Liver (tissue), 9 donors: ENCODE measurements around the gene PSD. TPM values are rescaled to one million over a fixed set of nuclear protein-coding genes. Genes with fewer than 3 reads are reported as not detected.

ENCODE experiments used
- DNase-seq: peaks from one replicate; pipeline ENCODE4 v3.0.0-alpha.2; 2017; ENCODE audit warnings: low spot score
- H3K27ac ChIP-seq, 2 donors: one replicate each; pipeline ENCODE4 v1.7.0; 2013; ENCODE audit warnings: inconsistent platforms in 2 of 2, low read length in 2 of 2, control low read depth in 1 of 2, low read depth in 1 of 2, mild to moderate bottlenecking in 1 of 2
- H3K27me3 ChIP-seq, 4 donors: one replicate each; pipeline versions ENCODE4 v1.6.1 to v1.7.0; 2013; ENCODE audit warnings: low read length in 3 of 4, inconsistent platforms in 1 of 4, mild to moderate bottlenecking in 1 of 4, moderate library complexity in 1 of 4; ENCODE audit not compliant: control insufficient read depth in 4 of 4, insufficient read depth in 4 of 4
- H3K36me3 ChIP-seq, 4 donors: one replicate each; pipeline versions ENCODE4 v1.6.1 to v1.7.0; 2013; ENCODE audit warnings: low read length in 3 of 4, mild to moderate bottlenecking in 3 of 4, low read depth in 1 of 4, moderate library complexity in 1 of 4; ENCODE audit not compliant: control insufficient read depth in 4 of 4, insufficient read depth in 3 of 4
- H3K4me1 ChIP-seq, 4 donors: one replicate each; pipeline versions ENCODE4 v1.6.1 to v1.7.0; 2013; ENCODE audit warnings: low read length in 3 of 4, mild to moderate bottlenecking in 3 of 4, moderate library complexity in 1 of 4; ENCODE audit not compliant: control insufficient read depth in 4 of 4, insufficient read depth in 4 of 4
- H3K4me3 ChIP-seq, 3 donors: one replicate each; pipeline versions ENCODE4 v1.6.1 to v1.7.0; 2013; ENCODE audit warnings: low read length in 3 of 3, control low read depth in 1 of 3, low read depth in 1 of 3, mild to moderate bottlenecking in 1 of 3
- H3K9ac ChIP-seq, 2 donors: one replicate each; pipeline ENCODE4 v1.7.0; 2013; ENCODE audit warnings: low read length in 2 of 2, mild to moderate bottlenecking in 2 of 2, moderate library complexity in 2 of 2, control low read depth in 1 of 2, low read depth in 1 of 2
- H3K9me3 ChIP-seq, 4 donors: one replicate each; pipeline versions ENCODE4 v1.6.1 to v1.7.0; 2013; ENCODE audit warnings: low read length in 3 of 4; ENCODE audit not compliant: control insufficient read depth in 4 of 4
- EGR1 ChIP-seq, 2 donors: IDR thresholded peaks; 2 replicates each; pipeline ENCODE4 v1.6.1; 2016 to 2018; ENCODE audit warnings: antibody characterized with exemption in 2 of 2, low read depth in 2 of 2
- FOXA1 ChIP-seq: IDR thresholded peaks from 2 replicates; pipeline ENCODE4 v1.6.1; 2016; ENCODE audit warnings: antibody characterized with exemption
- FOXA2 ChIP-seq: IDR thresholded peaks from 2 replicates; pipeline ENCODE4 v1.6.1; 2016; ENCODE audit warnings: antibody characterized with exemption
- HNF4A ChIP-seq, 2 donors: conservative IDR thresholded peaks; 2 replicates each; pipeline ENCODE4 v1.6.1; 2016; ENCODE audit warnings: antibody characterized with exemption in 2 of 2, mild to moderate bottlenecking in 2 of 2
- HNF4G ChIP-seq: IDR thresholded peaks from 2 replicates; pipeline ENCODE4 v1.6.1; 2016; ENCODE audit warnings: antibody characterized with exemption
- JUND ChIP-seq, 2 donors: IDR thresholded peaks; 2 replicates each; pipeline ENCODE4 v1.6.1; 2016; ENCODE audit warnings: antibody characterized with exemption in 2 of 2
- NR2F2 ChIP-seq: IDR thresholded peaks from 2 replicates; pipeline ENCODE4 v1.6.1; 2016; ENCODE audit warnings: antibody characterized with exemption
- RAD21 ChIP-seq, 2 donors: IDR thresholded peaks; 2 replicates each; pipeline ENCODE4 v1.6.1; 2016; ENCODE audit warnings: antibody characterized with exemption in 2 of 2, mild to moderate bottlenecking in 2 of 2
- REST ChIP-seq: IDR thresholded peaks from 2 replicates; pipeline ENCODE4 v1.6.1; 2016; ENCODE audit warnings: antibody characterized with exemption, mild to moderate bottlenecking
- SP1 ChIP-seq: IDR thresholded peaks from 2 replicates; pipeline ENCODE4 v1.6.1; 2018; ENCODE audit warnings: antibody characterized with exemption, mild to moderate bottlenecking
- TAF1 ChIP-seq: conservative IDR thresholded peaks from 2 replicates; pipeline ENCODE4 v1.6.1; 2016; ENCODE audit warnings: antibody characterized with exemption, mild to moderate bottlenecking
- YY1 ChIP-seq: IDR thresholded peaks from 2 replicates; pipeline ENCODE4 v1.6.1; 2016; ENCODE audit warnings: antibody characterized with exemption, mild to moderate bottlenecking
- WGBS: extraction: QIAGEN DNeasy Blood & Tissue Kit; methylation state at CpG from one replicate; pipeline ENCODE4 v1.1.7; 2013; 5-methylcytosine and 5-hydroxymethylcytosine counted together
- polyA plus RNA-seq, 2 donors: library from polyadenylated mRNA; stranded (reverse) in 1 of 2; unstranded in 1 of 2; fragments of 200-250 nt in 1 of 2; fragments of >200 nt in 1 of 2; fragmentation: Nextera tagmentation in 1 of 2; extraction: Ambion mirVana in 1 of 2; gene quantifications; one replicate each; pipeline versions ENCODE4 v1.2.1 to v1.2.3, GENCODE V29; 2013 to 2015
- total RNA-seq, 2 donors: library from RNA; depleted of rRNA; stranded (reverse); fragments of >200 nt; gene quantifications; one replicate each; pipeline ENCODE4 v1.2.3, GENCODE V29; 2014
- TF ChIP-seq, protein P1 (sequence below): fragments of 150-350 bp; IDR thresholded peaks from 2 replicates; pipeline ENCODE4 v1.5.1; 2017; ENCODE audit warnings: improper control_type of control experiment, low read depth, low read length; ENCODE audit not compliant: missing input control
- TF ChIP-seq, protein P2 (sequence below): IDR thresholded peaks from 2 replicates; pipeline ENCODE4 v1.6.1; 2016; ENCODE audit warnings: antibody characterized with exemption
- TF ChIP-seq, protein P3 (sequence below): IDR thresholded peaks from 2 replicates; pipeline ENCODE4 v1.6.1; 2016; ENCODE audit warnings: antibody characterized with exemption
- TF ChIP-seq, protein P4 (sequence below): IDR thresholded peaks from 2 replicates; pipeline ENCODE4 v1.6.1; 2016; ENCODE audit warnings: antibody characterized with exemption
- donor health status: healthy.
- donor health status: healthy.
- donor health status: healthy.
- donor health status: healthy.
- donor health status: healthy.

The PSD gene
- total and polyA plus RNA-seq, 4 donors: 0.56 to 1.3 (median 0.71) TPM

GRCh38 chr10:102457591-102458150 is 39.1 kb upstream of the PSD start:
- no peak overlapping the region for H3K27ac ChIP-seq

GRCh38 chr10:102455893-102456471 is 37.4 kb upstream of the PSD start:
- Histone ChIP-seq H3K4me1 (peaks cover 7 to 22% (median 17%) of the 10 kb centered on the region in 4 donors), H3K36me3 (peaks cover 0 to 6% (median 3%) of the 10 kb centered on the region in 4 donors), H3K27me3 (no peaks in the 10 kb centered on the region), H3K9me3 (no peaks in the 10 kb centered on the region), H3K9ac (no peak overlapping the region), H3K27ac (no peak overlapping the region), H3K4me3 (no peak overlapping the region)
- no peak for DNase-seq
- 91% methylated on average over 7 of the region's 7 CpGs for WGBS
- TF ChIP-seq, protein P1, sequence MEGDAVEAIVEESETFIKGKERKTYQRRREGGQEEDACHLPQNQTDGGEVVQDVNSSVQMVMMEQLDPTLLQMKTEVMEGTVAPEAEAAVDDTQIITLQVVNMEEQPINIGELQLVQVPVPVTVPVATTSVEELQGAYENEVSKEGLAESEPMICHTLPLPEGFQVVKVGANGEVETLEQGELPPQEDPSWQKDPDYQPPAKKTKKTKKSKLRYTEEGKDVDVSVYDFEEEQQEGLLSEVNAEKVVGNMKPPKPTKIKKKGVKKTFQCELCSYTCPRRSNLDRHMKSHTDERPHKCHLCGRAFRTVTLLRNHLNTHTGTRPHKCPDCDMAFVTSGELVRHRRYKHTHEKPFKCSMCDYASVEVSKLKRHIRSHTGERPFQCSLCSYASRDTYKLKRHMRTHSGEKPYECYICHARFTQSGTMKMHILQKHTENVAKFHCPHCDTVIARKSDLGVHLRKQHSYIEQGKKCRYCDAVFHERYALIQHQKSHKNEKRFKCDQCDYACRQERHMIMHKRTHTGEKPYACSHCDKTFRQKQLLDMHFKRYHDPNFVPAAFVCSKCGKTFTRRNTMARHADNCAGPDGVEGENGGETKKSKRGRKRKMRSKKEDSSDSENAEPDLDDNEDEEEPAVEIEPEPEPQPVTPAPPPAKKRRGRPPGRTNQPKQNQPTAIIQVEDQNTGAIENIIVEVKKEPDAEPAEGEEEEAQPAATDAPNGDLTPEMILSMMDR: no peak
- TF ChIP-seq, protein P2, sequence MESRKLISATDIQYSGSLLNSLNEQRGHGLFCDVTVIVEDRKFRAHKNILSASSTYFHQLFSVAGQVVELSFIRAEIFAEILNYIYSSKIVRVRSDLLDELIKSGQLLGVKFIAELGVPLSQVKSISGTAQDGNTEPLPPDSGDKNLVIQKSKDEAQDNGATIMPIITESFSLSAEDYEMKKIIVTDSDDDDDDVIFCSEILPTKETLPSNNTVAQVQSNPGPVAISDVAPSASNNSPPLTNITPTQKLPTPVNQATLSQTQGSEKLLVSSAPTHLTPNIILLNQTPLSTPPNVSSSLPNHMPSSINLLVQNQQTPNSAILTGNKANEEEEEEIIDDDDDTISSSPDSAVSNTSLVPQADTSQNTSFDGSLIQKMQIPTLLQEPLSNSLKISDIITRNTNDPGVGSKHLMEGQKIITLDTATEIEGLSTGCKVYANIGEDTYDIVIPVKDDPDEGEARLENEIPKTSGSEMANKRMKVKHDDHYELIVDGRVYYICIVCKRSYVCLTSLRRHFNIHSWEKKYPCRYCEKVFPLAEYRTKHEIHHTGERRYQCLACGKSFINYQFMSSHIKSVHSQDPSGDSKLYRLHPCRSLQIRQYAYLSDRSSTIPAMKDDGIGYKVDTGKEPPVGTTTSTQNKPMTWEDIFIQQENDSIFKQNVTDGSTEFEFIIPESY: no peak
- no peak for TF ChIP-seq FOXA2
- TF ChIP-seq, protein P3, sequence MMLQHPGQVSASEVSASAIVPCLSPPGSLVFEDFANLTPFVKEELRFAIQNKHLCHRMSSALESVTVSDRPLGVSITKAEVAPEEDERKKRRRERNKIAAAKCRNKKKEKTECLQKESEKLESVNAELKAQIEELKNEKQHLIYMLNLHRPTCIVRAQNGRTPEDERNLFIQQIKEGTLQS: no peak
- no peak for TF ChIP-seq YY1
- no peak for TF ChIP-seq FOXA1
- TF ChIP-seq RAD21 (IDR thresholded peaks at IDR 0.05): no peak
- no peak for TF ChIP-seq SP1
- TF ChIP-seq EGR1 (IDR thresholded peaks at IDR 0.05; ENCODE audit: low read depth in 2 of 2): no peak
- no peak for TF ChIP-seq HNF4A (conservative IDR thresholded peaks at IDR 0.05)
- TF ChIP-seq, protein P4, sequence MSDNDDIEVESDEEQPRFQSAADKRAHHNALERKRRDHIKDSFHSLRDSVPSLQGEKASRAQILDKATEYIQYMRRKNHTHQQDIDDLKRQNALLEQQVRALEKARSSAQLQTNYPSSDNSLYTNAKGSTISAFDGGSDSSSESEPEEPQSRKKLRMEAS: no peak
- TF ChIP-seq TAF1: no peak
- no peak for TF ChIP-seq NR2F2

More at GRCh38 chr10:102457591-102458150, 39.1 kb upstream of the PSD start:
- H3K4me3 ChIP-seq: no peak overlapping the region
- H3K9ac ChIP-seq: no peak overlapping the region
- H3K27me3 ChIP-seq: no peaks in the 10 kb centered on the region
- no peak for DNase-seq
- peaks cover 11 to 27% (median 21%) of the 10 kb centered on the region in 4 donors for H3K4me1 ChIP-seq
- WGBS: 93% methylated on average over 9 of the region's 9 CpGs
- peaks cover 0 to 6% (median 3%) of the 10 kb centered on the region in 4 donors for H3K36me3 ChIP-seq
- TF ChIP-seq, protein P1: no peak
- TF ChIP-seq HNF4A (conservative IDR thresholded peaks at IDR 0.05): no peak
- TF ChIP-seq RAD21 (IDR thresholded peaks at IDR 0.05): no peak
- TF ChIP-seq REST: no peak
- TF ChIP-seq TAF1: no peak
- no peak for TF ChIP-seq HNF4G
- TF ChIP-seq JUND (IDR thresholded peaks at IDR 0.05): no peak
- no peak for TF ChIP-seq EGR1 (IDR thresholded peaks at IDR 0.05; ENCODE audit: low read depth in 2 of 2)
- no peaks in the 10 kb centered on the region for H3K9me3 ChIP-seq
